ENCODE results near the gene SLC25A41.
"Not testable (repeated sequence)": the region's sequence is repeated elsewhere in the genome, so short reads cannot be mapped to it uniquely, and the experiment has no call there.

Gene SLC25A41

DNA sequence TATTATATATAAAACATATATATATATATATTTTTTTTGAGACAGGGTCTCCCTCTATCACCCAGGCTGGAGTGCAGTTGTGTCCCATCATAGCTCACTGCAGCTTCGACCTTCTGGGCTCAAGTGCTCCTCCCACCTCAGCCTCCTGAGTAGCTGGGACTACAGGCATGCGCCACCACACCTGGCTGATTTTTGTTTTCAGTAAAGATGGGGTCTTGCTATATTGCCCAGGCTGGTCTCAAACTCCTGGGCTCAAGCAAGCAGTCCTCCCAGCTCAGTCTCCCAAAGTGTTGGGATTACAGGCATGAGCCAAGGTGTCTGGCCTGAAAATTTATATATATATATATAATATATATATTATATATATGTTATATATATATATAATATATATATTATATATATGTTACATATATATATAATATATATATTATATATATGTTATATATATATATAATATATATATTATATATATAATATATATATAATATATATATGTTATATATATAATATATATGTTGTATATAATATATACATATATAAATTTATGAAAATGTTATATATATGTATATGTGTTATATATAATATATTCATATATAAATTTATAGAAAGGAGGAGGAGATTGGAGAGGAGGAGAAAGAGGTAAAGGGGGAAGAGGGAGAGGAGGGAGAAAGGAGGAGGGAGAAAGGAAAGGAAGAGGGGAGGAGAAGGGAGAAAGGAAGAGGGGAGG, 4.7 kb downstream of the SLC25A41 start:
- DNase-seq (ENCODE audit: low read depth): not testable (repeated sequence)

DNA sequence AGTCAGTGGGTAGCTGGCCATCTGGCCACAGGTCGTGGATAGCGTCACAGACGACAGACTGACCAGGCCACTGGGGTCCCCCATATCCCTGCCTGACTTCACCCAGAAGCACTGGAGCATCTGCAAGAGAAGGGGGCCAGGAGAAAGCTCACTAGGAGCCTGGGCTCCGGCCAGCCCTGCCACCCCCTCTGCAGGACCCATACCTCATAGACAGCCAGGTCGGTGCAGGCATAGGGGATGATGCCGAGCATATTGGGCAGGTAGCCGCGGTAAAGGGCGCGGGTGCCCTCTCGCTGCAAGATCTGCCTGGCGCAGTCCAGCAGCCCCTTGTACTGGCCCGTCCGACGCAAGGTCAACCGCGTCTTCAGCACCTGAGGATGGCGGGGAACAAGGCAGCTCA, 6.4 kb downstream of the SLC25A41 start:
- DNase-seq (ENCODE audit: low read depth): no peak

DNA sequence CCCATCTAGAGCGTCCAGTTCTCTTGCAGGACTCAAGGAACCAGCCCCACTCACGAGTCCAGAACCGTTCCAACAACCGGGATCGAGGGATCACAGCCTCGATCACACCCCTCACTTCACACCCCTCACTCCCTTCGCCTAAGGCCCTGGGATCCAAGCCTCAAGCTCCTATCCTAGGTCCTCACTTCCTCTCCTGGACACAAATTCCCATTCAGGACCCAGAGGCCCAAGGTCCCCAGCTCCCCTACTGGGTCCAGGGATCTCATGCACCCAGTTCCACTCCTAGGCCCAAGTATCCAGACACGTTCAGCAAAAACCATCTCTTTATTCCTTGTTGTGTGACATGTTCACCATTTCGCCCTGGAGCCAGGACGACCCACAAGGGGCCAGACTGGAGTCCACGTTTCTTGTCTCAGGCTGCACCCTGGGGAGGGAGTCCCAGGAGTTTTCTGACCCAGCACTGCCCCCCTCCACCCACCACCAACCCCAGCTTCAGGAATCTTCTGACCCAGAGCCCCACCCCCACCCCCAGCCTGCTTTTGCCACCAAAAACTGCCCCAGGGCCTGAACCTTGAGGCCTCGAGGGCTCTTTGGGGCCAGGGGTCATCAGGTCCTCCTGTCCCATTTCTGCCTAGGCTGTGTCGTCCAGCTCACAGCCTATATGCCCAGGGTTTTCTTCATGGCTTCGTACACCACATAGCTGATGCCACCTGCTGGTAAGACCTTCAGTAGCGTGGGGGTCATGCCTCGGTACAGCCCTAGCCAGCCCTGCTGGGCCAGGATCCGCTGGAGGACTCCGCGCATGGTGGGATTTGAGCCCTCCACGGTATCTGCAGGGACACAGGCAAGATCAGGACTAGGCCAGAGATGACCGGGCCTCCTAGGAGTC, 7.6 kb downstream of the SLC25A41 start:
- no peak for DNase-seq (ENCODE audit: low read depth)

DNA sequence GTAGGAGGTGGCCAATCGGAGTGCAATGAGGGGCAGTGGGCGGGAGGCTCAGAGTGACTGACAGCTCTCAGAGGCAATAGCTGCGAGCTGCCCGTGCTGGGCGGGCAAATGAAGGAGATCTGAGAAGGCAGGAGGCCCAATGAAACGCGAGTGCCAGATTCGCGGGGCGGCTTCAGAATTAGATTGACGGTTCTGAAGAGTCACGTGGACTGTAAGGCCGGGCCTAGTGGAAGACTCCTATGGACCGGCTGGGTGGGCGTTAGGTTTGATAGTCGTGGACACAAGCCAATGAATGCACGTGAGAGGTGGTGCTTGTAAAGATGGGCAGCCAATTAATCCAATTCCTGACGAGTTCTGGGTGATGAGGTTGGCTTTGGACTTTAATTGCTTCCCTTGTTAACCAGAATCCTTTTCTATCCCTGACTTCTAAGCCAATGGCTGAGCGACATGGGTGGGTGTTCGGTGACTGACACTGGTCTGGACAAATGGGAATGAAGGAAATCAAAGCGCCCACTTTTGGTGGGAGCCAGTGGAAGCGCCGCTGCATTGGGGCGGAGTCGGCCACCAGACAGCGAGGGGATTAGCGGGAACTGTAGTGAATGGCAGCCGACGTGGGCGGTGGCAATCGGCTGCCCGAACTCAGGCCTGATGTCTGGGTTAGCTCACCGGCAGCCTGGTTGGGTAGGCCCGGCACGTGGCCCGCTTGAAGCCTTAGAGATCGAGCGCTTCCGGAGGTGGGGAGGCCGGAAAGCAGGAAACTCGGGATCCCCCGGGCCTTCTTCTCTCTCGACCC, 8.4 kb downstream of the SLC25A41 start:
- peak; percentile 98 for DNase-seq (ENCODE audit: low read depth)

DNA sequence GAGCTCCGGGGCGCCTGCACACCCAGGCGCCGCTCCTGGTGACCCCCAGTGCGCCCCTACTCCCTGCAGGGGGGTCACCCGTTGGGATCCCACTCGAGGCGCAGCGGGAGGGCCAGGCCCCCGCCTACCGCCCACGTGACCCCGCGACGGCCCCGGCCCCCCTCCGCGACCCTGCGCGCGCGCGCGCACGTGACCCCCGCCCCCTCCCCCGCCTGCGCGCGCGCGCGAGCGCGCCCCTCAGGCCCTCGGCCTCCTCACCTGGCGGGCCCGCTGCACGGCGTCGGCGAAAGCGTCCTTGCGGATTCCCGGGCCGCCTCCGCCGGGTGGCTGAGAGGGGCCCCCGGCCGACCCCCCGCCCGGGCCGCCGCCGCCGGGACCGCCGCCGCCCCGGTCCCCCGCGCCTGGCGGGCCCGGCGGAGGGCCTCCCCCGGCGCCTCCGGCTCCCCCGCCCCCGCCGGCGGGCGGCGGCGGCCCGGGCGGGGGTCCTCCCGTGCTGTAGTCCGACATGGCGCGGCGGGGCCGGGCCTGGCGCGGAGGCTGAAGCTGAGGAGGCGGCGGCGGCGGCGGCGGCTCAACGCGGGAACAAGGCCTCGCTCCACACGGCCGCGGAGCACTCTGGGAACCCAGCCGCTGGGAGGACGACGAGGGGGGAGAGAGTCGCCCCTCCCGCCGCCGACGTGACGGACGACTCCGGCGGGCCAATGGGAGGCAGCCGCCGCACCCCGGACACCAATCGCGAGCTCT, 9.2 kb downstream of the SLC25A41 start, which contains the start of gene KHSRP:
KHSRP (minus strand) TSS at position 617 of the 744 bp plus-strand sequence; CDS start at position 507, 110 bp downstream.
- no peak for DNase-seq (ENCODE audit: low read depth)

DNA sequence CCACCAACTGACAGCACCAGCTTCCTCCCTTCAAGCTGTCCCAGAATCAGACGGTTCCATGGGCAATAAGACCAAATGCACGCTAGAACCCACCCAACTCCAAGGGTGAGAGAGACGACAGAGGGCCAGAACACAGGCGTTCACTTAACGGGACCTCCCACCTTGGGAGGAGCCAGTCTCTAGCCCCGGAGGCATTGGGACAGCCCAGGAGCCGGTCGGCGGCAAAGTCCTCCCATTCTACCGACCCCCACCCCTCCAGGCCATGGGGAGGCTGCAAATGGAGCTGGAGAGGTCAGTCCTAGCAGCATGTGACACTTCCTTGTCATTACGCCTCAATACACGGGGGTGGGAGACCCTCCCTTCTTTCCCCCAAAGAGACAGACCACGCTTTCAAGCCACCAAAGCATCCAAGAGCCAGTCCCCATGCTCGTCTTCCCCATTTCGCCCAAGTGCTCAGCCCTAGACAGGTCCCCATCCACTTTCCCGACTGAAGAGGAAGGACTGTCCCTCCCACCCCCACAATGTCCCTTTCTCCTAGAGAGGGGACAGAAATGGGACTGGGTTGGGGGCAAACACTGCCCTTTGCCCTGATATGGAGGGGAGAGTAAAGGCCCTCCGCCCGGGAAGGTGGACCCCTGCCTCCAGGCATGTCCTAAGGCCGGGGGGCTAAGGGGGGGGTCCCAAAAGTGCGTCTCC, 9.9 kb downstream of the SLC25A41 start:
- no peak for DNase-seq (ENCODE audit: low read depth)

DNA sequence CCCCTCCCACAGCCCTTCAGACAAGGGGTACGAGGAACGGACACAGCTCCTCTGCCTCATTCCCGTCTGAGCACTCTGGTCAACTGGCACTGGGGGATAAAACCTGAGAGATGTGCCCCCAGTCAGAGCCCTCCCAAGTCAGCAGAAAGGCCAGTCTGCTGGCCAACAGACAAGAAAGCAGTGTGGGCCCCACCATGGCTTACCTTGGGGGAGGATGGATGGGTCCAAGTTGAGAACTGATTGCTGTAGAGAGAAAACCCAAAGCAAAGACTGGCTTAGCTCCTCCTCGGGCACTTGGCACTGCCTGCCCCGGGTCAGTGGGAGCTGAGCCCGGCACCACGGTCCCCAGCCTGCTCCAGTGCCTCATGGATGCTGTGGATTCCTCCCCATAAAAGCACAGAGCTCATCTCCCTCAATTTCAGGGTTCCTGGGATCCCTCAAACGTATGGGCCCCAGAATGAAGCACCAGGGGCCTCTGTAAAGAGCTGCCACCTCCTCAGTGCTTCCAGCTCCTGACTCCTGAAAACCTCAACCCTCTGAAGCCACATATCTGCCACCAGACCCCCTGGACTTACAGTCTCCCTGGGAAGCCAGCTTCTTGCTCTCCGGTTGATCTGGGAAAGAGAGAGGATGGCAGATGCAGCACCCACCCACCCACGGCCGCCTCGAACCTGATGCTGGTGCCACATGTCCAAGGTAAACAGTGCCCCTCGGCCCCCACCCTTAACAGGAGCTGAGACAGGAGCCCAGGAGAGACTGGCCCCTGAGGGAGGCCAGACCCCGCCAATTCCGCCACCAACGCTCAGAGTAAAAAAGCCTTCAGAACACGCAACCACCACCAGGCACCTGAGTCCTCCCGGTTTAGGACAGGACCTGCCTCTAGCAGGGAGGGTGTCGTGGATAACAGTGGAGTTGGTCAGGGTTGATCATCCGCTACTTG, 12.2 kb downstream of the SLC25A41 start:
- no peak for DNase-seq (ENCODE audit: low read depth)

DNA sequence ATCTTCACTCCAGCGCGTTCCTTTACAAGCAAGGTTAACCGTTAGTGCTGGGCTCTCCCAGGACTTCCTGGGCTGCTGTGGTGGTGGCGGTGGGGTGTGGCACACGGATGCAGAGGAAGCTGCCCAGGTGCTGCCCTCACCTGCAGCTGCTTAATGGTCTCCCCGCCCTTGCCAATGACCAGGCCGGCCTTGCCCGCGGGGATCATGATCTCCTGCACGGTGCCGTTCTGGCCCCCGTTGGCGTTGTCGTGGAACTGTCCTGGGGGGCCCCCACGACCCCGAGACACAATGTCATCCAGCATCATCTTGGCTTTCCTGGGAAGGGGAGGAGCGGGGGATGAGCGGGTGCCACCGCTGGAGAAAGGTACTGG, 15.0 kb downstream of the SLC25A41 start:
- no peak for DNase-seq (ENCODE audit: low read depth)

DNA sequence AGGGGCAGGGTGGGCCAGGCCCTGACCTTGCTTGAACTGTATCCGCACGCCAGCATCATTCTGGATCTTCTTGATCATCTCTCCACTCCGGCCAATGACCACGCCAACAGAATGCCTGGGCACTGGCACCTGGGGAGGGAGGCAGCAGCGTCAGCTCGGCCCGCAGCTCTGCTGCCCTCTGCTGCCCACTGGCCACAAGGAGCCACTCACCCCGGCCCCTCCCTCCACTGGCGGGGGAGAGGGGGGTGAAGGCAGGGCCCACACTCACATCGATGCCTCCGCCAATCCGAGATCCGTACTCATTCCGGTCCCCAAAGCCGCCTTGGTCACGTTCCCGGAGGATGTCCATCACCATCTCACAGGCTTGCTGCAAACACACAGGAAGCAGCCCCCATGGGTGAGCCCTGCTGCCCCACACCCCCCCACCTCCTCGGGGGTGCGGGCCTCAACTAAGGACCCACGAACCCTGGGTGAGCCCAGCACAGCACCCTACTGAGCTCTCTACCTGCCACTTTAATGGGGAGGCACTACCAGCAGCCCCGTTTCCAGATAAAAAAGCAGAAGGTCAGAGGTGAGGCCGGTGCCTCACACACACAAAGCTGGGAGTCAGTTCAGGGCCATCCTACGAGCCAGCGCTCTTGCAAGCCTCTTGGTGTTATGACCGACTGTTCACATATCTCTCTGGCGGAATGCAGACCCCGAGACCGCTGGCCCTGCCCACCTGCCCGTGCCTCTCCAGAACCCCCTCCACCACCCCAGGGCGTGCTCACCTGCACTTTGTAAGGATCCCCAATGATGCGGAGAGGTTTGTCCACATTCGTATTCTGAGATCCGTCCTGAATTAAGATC, 15.6 kb downstream of the SLC25A41 start:
- no peak for DNase-seq (ENCODE audit: low read depth)

DNA sequence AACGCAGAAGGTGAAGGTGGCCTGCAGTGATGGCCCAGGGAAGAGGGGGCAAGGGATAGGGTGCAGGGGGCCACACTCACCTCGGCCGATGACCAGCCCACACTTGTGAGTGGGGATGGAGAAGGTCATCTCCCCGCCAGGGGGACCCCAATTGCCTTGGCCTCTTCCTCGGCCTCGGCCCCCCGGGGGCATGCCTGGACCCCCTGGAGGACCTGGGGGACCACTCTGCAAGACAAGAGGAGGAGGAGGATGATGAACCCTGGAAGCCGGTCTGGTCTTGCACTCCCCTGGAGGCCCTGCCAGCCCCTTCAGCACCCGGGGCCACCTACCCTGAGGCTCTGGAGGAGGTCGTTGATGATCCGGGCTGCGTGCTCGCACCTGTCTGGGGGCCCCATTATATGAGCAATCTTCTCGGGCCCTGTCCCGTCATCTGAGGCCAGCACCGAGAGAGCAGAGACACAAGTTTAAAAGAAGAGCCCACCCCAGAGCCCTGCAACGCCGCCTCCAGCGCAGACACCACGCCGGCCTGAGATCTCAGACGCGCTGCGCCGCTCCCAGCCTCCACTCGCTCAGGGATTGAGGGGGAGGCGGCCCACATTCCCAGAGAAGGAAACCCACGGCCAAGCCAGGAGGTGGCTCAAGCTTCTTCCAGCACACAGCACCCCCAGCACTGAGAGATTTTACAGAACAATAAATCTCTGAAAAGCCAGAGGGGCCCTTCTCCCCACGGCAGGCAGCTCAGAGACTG, 16.7 kb downstream of the SLC25A41 start:
- no peak for DNase-seq (ENCODE audit: low read depth)

DNA sequence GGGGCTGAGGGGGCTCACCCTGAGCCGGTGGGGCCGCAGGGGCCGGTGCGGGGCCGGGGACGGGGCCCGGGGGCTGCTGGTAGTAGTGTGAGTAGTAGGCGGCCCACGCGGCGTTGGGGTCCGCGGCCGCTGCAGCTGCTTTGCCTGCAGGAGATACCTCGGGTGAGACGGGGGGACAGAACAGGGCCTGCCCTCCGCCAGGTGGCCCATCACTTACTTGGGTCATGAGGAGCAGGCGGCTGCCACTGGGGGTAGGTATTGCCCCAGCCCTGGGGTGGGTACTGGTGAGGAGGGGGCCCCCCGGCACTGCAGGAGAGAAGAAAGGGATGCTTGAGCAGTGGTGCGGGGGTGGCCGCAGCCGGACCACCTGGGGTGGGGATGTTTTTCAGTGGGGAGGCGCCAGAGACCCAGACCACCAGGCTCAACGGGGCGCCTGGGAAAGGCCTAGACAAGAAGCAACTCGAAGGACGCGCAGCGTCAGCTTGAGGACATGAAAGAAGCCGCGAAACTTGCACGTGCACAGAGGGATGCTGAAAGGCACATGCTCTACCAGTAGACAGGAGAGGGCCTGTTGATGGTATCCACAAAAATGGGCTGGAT, 17.9 kb downstream of the SLC25A41 start:
- DNase-seq (ENCODE audit: low read depth): no peak

DNA sequence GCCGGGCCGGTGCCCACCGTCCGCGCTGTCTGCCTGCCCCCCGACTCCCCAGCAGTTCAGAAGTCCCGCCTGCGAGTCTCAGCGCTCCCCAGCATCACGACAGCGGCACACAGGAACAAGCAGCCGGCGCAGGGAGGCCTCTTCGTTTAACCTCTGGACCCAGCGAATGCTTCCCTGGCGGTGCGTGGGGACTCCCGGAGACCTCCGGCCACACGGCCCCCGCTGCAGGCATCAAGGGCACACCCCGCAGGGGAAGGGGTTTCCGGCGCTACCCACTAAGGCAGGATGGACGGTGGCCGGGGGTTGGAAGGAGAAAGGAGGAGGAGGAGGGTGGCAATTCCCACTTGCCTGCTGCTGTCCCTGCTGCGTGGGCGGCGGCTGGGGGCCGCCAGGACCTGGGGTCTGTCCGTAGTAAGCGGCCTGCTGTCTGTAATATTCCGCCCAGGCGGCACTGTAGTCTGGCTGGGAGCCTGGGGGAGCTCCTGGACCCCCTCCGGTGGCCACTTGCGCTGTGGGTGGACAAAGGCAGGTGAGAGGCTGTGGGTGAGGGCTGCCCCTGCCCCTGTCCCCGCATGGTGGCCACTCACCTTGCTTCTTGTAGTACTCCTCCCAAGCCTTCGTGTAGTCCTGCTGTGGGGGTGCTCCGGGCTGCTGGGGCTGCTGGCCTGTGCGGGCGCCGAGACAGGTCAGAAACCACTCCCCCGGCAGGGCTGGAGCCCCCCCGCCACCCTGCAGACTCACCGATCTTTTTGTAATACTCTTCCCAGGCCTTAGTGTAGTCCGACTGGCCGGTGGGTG, 18.6 kb downstream of the SLC25A41 start:
- DNase-seq (ENCODE audit: low read depth): no peak

DNA sequence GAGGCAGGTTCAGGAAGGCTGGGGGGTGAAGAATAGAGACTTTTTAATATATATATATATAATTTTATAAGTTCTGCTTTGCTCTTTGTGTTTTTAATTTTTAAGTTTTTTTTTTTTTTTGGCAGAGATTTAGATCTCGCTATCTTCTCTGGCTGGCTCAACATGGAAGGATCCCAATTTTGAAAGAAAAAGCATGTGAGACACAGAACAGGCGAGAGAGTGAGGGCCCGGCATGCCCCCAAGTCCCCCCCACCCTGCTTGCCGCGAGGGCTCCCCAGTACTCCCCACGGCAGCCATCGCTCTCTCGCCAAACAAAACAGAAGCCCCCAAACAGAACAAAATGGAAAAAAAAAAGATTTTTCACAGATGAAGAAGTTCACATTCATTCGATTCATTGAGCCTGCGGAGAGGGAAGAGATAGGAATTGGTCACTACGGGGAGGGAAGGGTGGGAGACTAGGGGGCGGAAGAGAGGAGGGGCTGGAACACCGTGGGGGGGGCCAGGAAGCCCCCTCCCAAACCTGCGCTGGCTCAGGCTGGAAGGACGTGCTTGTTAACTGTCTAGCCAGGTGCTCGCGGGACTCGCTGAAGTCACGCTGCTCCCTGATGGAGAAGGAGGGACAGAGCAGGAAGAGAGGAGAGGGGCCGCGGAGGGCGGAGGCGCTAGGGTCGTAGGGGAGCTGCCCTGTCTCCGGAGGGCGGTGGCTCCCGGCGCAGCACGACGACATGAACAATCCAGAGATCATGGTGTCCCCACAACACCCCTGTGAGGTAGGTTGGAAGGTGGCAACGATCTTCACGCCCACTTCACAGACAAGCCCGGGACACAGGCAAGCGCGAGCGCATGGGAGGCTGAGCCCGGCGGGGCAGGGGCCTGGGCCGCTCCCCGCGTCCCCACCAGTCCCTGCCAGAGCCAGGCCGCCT, 19.6 kb downstream of the SLC25A41 start:
- DNase-seq (ENCODE audit: low read depth): no peak

DNA sequence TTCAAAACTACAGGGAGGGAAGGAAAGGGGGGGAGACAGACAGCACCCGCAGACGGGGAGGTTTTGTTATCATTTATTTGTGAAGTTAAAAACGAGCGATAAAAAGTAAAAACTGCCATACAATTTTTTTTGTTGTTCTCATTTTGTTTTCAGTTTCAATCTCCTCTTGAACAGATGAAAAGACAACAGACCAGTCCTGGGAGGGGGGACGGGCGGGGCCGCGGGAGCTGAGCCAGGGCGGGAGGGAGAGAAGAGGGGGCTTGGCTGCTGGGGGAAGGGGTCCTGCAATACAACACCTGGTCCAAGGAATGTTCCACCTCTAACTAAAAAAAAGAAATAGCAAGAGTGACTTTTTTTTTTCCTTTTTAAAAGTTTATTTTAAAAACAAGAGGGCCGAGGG, 20.3 kb downstream of the SLC25A41 start:
- DNase-seq (ENCODE audit: low read depth): no peak

DNA sequence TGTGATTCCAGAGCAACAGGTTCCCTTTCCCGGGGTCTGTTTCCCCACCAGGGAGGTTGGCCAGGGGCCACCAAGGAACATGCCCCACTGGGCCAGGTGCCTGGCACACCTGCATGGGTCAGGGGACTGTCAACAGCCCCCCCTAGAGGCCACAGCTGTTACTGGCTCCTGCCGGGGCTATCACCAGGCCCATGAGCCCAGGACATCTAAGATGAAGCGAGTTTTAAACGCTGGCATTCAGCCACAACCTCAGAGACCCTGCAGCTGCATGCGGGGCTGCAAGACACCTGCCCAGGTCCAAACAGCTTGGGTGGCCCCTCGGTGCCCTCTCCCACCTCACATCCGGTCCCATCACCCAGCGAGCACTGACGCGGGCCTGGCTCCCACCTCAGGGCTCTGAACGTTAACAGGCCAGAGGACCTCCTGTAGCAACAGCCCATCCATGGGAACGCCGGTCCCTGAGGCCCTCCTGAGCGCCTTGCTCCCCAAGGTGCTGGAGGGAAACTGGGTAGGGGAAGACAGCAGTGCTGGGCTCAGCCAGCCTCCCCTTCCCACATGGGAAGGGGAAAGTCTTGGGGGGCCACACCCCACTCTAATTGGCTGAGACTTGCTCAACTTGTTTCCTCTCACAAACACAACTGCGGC, 21.0 kb downstream of the SLC25A41 start:
- peak; percentile 34 for DNase-seq (ENCODE audit: low read depth)
